Esophagus squamous epithelium (tissue), 4 donors: ENCODE measurements around the gene APOC1.
"Not testable (repeated sequence)": the region's sequence is repeated elsewhere in the genome, so short reads cannot be mapped to it uniquely, and the experiment has no call there.

Source experiments
- POLR2A ChIP-seq, 4 donors: fragments of 450-650 bp; IDR thresholded peaks; one replicate each; pipeline ENCODE4 v1.6.1; 2017; ENCODE audit warnings: antibody characterized with exemption in 4 of 4, mild to moderate bottlenecking in 4 of 4, moderate library complexity in 3 of 4
- TF ChIP-seq, protein P1 (sequence below), 6 experiments: fragments of 450-650 bp in 4 of 6; fragments of 200-600 bp in 2 of 6; sonication (generic) in 2 of 6; IDR thresholded peaks; one replicate each; pipeline ENCODE4 v1.5.1; 2016 to 2019; ENCODE audit warnings: antibody characterized with exemption in 6 of 6, mild to moderate bottlenecking in 4 of 6, moderate library complexity in 4 of 6

DNA sequence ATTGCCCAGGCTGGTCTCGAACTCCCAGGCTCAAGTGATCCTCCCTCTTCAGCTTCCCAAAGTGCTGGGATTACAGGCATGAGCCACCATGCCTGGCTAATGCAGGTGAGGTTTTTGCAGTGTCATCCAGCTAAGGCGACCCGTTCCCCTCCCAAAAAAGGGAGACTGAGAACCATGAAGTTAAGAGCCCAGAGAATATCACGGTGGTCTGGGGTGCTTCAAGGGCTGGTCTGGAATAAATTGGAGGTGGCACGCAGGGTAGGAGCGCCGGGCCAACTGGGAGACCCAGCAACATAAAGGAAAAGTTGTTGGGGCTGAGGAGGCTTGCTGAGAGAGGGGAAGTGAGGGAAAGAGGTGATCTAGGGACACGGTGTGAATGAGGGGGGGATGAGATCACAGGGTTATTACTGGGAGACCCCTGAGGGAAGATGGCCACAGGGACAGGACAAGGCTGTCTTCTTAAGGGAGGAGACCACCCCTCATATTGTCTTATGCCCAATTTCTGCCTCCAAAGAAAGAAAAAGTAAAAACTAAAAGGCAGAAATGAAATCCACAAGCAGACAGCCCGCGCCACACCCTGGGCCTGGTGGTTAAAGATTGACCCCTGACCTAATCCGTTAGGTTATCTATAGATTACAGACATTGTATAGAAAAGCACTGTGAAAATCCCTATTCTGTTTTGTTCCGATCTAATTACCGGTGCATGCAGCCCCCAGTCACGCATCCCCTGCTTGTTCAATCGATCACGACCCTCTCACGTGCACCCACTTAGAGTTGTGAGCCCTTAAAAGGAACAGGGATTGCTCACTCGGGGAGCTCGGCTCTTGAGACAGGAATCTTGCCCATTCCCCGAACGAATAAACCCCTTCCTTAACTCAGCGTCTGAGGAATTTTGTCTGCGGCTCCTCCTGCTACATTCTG is 636 bp upstream of the APOC1 start:
- not testable (repeated sequence) for TF ChIP-seq POLR2A (IDR thresholded peaks at IDR 0.05)
- TF ChIP-seq, protein P1, sequence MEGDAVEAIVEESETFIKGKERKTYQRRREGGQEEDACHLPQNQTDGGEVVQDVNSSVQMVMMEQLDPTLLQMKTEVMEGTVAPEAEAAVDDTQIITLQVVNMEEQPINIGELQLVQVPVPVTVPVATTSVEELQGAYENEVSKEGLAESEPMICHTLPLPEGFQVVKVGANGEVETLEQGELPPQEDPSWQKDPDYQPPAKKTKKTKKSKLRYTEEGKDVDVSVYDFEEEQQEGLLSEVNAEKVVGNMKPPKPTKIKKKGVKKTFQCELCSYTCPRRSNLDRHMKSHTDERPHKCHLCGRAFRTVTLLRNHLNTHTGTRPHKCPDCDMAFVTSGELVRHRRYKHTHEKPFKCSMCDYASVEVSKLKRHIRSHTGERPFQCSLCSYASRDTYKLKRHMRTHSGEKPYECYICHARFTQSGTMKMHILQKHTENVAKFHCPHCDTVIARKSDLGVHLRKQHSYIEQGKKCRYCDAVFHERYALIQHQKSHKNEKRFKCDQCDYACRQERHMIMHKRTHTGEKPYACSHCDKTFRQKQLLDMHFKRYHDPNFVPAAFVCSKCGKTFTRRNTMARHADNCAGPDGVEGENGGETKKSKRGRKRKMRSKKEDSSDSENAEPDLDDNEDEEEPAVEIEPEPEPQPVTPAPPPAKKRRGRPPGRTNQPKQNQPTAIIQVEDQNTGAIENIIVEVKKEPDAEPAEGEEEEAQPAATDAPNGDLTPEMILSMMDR (IDR thresholded peaks at IDR 0.05): not testable (repeated sequence)
